Muscle of back (tissue), 11 donors: ENCODE measurements around the gene ZXDC. TPM values are rescaled to one million over a fixed set of nuclear protein-coding genes. Genes with fewer than 3 reads are reported as not detected.

ENCODE experiments used
- DNase-seq, 3 donors: peaks; one replicate each; pipeline versions ENCODE4 v3.0.0 to v3.0.0-alpha.2; 2013
- polyA plus RNA-seq, 10 donors: library from polyadenylated mRNA; unstranded; fragments of 120-200 nt; gene quantifications; one replicate each; pipeline ENCODE4 v1.2.1, GENCODE V29; 2013; ENCODE audit not compliant: insufficient read length in 10 of 10

ZXDC gene
- polyA plus RNA-seq, 10 donors: 18.1 to 28.7 (median 23.8) TPM

- no peak for DNase-seq
Measured at GRCh38 chr3:126514161-126514560, 38.5 kb upstream of the ZXDC start.

DNA sequence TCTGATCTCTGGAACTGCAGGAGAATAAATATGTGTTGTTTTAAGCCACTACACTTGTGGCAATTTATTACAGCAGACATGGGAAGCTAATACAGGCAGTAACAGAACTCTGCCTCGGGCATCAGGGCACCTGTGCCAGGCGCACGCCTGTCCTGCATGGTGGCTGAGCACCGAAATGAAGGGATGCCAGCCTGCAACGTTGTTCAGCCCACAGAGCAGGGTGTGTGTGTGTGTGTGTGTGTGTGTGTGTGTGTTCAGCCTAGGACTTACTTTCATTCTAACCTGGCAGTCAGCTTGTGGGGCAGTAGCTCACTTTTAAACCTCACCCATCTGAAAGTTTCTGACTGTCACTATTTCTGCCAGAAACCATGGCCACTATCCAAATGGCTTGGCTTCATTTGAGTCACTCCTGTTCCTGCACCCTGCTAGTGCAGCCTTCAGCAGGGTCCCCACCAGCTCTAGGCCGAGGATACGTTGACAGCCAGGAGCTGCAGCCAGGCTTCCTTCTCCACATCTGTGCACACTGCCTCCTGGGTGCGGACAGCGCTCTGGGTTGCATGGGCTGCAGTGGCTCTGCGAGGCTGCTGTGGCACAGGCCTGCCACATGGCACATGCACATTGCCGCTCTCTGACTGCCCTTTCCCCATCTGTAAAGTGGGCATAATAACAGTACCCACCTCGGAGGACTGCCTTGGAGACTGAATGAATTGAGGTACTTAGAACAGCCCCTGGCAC is 37.4 kb upstream of the ZXDC start:
- no peak for DNase-seq

GRCh38 chr3:126512026-126512425 is 36.3 kb upstream of the ZXDC start:
- DNase-seq: no peak

DNA sequence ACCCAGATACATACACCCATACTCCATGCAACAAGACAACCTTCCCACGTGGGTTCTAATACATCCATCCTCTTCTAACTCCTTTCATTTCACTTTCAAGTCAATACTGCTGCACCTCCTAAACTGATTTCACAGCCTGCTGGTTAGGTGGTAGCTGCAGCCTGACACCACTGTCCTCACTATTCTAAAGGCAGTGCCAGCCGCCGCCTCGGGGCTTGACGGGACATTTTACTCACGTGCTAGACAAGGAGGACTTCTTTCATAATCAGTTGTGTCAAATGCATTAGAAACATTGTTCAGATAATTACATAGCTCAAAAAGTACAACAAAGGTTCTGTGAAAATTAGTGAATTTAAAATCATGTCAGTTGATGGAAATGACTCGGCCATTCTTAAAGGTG is 35.6 kb upstream of the ZXDC start:
- DNase-seq: no peak

DNA sequence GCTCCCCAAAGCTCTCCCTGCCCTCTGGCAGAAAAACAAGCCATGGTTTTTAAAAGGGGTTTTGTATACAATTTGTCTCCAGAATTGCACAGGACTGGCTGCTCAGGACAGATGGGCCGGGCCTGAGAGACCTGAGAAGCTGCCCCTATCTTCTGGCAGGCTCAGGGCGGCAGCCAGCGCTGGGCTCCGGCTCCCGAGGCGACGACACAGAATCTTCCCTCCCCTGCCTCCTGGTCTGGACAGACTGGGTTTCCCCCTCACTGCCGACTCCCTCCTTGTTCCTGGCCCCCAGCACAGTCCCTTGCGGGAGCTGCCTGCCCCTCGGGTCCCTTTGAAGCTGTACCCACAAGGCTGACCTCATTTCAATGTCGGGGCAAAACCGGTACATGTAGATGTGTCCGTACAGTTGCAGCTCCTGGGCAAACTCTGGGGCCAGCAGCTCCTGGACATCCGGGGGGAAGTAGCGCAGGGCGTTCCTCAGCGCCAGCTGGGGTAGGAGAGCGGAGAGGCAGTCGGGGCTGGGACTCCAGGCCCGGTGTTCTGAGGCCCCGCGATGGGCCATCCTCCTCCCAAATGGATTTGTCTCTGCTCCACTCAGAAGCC is 34.7 kb upstream of the ZXDC start:
- DNase-seq: no peak

GRCh38 chr3:126509597-126510307 is 34.1 kb upstream of the ZXDC start:
- DNase-seq: no peak

DNA sequence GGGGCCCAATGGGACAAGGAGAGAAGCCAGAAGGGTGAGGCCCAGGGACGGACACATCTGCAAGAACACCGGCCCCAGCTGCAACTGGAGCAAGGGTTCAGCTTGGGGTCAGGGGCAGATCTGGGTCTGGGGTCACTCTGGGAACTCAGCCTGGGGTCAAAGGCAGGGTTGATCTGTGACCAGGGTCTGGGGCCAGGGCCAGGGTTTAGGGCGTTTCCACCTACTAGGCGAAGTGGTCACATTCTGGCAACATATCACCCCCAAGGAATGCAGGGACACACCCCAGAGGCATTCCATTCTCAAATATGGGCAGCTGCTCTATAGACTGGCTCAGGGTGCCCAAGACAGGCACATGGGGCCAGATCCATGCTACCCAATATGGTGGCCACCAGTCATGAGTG is 32.9 kb upstream of the ZXDC start:
- DNase-seq: no peak

DNA sequence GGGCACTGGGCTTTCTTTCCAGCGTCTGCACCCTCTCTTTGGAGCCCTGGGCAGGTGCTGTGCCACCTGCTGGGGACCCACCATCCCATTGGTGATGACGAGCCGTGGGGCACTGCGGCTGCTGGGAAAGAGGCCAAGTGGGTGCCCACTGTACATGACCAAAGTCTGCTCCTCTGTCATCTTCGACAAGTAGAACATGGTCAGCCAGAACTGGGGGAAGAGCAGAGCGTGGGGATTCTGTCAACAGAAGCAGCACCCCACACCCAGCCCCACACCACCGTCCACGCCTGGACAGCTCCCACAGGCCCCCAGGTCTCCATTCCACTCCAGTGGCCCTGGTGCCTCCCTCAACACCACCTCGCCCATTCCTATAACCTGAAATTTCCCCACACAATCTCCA is 32.2 kb upstream of the ZXDC start:
- DNase-seq: no peak

DNA sequence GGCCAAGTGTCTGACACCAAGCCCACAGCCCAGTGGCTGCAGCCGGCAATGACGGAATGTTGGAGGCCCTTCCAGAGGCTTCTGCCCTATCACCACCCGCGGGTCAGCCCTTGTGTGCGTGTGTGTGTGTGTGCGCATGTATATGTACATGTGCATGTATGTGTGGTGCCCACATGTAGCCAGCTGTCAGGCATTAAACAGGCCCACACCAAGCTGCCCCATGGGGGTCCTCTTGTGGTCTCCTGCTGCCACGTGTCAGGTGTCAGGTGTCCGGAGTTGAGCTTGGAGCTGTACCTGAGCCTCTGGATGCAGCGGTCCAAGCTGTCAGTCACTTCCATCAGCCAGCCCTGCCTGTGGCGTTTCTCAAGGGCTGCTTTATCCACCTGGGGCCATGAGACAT is 28.0 kb upstream of the ZXDC start:
- no peak for DNase-seq

DNA sequence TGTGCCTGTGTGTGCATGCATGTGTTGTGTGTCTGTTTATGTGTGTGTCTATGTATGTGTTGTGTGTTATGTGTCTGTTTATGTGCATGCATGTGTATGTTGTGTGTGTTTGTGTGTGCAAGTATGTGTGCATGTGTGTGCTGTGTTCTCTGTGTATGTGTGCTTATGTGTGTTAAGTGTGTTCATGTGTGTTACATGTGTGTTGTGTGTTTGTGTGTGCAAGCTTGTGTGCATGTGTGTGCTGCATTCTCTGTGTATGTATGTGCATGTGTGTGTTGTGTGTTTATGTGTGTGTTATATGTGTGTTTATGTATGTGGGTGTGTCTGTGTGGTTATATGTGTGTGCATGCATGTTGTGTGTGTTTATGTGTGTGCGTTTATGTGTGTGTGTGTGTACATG is 27.0 kb upstream of the ZXDC start:
- DNase-seq: no peak

- DNase-seq: no peak
Measured at GRCh38 chr3:126501736-126502135, 26.0 kb upstream of the ZXDC start.

- no peak for DNase-seq
Measured at GRCh38 chr3:126501054-126501453, 25.4 kb upstream of the ZXDC start.

DNA sequence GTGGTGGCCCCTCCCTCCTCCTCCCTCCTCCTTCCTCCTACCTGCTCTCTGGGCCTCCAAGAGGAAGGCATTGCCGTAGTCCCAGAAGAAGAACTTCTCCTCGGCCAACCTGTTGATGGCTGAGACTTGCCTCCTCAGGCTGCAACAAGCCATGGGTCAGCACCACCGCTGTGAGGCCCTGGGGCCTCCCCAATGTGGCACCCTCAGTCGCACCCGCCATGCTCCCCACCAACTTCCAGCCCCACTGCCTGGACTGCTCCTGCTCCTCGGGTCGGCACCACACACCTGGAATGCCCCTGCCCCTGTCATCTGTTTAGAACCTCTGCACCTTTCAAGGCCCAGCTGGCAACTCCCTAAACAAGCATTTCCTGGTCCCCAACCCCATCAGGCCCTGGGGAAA is 24.3 kb upstream of the ZXDC start:
- no peak for DNase-seq

- no peak for DNase-seq
Measured at GRCh38 chr3:126499401-126499800, 23.7 kb upstream of the ZXDC start.

DNA sequence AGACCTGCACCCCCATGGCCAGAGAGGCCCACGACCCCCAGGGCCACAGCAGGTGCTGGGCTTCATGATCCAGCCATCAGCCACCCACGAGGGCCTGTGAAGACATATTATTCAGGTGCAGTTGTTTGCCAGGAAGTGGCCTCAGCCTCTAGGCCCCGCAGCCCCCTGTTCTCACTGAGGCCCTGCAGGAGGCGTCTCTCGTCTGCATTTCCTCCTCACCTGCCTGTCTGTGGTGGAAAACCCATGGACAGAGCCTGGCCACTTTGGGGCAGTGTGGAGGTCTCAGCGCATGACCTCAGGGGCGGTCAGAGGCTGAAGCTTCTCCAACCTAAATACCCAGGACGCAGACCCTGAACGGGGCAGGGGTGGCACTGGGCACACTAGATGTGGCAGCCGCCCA is 23.2 kb upstream of the ZXDC start:
- no peak for DNase-seq

GRCh38 chr3:126498461-126498860 is 22.8 kb upstream of the ZXDC start:
- DNase-seq: no peak

DNA sequence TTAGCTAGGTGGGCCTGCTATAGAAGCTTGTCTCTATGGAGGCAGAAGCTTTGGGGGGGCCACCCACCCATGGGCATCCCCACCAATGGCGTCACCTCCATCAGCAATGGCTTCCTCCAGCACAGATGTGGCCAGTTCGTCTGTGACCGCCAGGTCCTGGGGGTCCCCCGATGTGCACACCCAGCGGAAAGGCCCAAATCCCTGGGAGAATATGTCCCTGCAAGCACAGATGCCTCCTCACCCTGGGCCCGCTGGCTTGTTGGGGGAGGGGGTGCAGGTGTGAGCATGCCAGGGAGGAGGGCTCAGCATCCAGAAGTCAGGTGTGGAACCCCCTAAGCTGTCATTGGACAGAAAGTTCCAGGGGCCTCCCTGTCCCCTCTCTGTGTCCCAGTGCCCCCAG is 22.3 kb upstream of the ZXDC start:
- no peak for DNase-seq

DNA sequence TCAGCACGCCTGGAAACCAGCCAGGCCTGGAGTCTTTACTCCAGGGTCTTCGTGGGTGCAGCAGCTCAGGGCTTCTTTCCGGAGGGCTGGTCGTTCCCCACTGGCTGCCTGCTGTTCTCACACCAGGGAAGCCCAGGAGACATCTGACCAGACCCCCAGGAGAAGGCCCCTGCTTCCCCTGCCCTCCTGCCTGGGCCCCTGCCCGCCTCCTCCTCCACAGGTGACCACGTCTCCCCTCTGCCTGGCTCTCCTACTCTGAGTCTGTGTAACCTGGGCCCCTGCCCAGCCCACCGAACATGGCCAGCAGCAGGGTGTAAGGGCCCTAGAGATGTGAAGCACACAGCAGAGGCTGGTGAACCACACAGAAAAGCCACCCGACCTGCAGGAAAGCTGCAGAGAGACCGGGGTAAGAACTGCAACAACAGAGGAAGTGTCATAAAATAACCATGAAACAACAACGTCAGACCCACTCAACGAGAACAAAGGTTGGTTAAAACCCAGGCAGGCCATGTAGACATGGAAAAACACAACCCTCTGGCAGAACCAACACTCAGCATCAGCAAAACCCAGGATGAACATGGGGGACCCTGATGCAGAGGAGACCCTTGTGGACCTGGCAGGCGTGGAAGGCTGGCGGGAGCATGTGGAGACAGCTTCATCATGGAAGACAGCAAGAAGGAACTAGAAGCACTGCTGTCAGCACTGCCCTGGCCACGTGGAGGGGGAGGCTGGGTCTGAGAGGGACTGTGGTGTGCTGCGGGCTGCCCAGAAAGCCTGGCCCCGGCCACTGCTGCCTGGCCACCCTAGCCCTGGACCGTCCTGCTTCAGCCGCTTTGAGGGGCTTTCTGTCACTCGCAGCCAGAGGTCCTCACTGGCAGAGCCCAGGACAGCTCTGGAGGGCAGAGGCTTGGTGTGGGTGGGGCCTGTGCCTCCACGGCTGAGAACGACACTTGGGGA is 21.5 kb upstream of the ZXDC start:
- no peak for DNase-seq

GRCh38 chr3:126495786-126496185 is 20.1 kb upstream of the ZXDC start:
- DNase-seq: no peak

DNA sequence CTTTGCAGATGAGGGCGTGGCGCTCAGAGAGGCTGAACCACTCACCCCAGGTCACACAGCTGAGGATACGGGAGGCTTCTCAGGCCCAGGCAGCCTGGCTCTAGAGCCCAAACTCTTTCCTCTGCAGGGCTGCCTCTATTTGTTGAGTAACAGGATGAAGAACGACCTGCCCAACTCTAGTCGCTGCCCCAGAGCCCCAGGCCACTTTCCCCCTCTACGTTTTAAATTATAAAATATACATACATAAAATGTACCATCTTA is 19.2 kb upstream of the ZXDC start:
- no peak for DNase-seq

DNA sequence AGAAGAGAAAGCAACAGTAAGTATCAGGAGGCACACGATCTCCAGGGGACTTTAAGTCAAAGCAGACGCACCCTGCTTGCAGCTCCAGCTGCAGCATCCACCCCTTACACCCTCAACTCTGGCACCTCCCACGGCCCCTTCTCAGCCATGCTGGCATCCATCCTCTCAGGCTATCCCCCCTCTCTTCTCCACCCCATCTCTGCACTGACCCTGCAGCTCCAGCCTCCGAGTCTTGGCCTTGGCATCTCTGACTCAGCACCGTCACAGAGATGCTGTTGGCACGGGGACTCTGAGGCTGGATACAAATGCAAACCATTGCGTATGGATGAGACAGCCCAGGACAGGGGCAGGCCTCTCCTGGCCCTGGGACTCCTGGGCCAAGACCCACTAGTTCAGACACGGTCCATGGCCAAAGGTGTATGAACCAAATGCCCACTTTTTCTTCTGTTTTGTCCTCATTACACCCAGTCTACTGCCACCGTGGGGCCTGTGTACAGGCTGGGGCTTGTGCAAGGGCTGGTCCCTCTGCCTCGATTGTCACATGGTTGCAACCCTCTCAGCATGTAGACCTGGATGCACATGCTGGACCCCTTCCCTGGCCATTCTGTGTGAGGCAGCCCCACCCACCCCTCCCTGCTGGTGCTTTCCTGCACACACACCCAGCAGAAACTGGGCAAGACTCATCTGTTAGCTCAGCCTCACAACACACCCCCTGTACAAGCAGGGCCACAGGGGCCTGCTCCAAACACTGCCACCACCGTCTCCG is 18.7 kb upstream of the ZXDC start:
- DNase-seq: no peak

GRCh38 chr3:126493739-126494138 is 18.0 kb upstream of the ZXDC start:
- no peak for DNase-seq
